ENCODE data around the gene CSPG5. TPM values are rescaled to one million over a fixed set of nuclear protein-coding genes. Genes with fewer than 3 reads are reported as not detected.

The CSPG5 gene
- total and polyA plus RNA-seq, 3 donors from 2014 or later, result 2.4 to 4.9 (median 2.7) TPM

- H3K27ac ChIP-seq, result no peak overlapping the region
- no peaks in the 10 kb centered on the region for H3K9me3 ChIP-seq
- TF ChIP-seq POLR2A (IDR thresholded peaks at IDR 0.05) (no peak), CTCF (IDR thresholded peaks at IDR 0.05) (no peak)
- no peaks in the 10 kb centered on the region for H3K4me1 ChIP-seq
- H3K27me3 ChIP-seq, result no peaks in the 10 kb centered on the region
- DNase-seq, result no peak
- WGBS, 2 donors, result 81 to 89% methylated on average over 5 to 6 of the region's 6 CpGs
- no peaks in the 10 kb centered on the region for H3K36me3 ChIP-seq (ENCODE audit: low read depth, missing control alignments)
- intact Hi-C loops (cut with DNase I; ENCODE audit: low total_unique reads), result no loop called here
- no peak overlapping the region for H3K4me3 ChIP-seq
Measured at GRCh38 chr3:47554335-47554734, 24.3 kb downstream of the CSPG5 start.

- DNase-seq, result no peak
- WGBS, 2 donors, result 70 to 86% methylated on average over 7 of the region's 7 CpGs
- Histone ChIP-seq H3K4me1 (no peaks in the 10 kb centered on the region), H3K4me3 (no peak overlapping the region), H3K27ac (no peak overlapping the region), H3K27me3 (no peaks in the 10 kb centered on the region), H3K36me3 (ENCODE audit: low read depth, missing control alignments) (no peaks in the 10 kb centered on the region), H3K9me3 (no peaks in the 10 kb centered on the region)
- TF ChIP-seq POLR2A (IDR thresholded peaks at IDR 0.05) (no peak), CTCF (IDR thresholded peaks at IDR 0.05) (no peak)
- intact Hi-C loops (cut with DNase I; ENCODE audit: low total_unique reads), result no loop called here
Measured at GRCh38 chr3:47553407-47553806, 25.3 kb downstream of the CSPG5 start.

GRCh38 chr3:47542471-47543173 is 36.0 kb downstream of the CSPG5 start:
- Histone ChIP-seq H3K4me3 (no peak overlapping the region), H3K27ac (no peak overlapping the region), H3K36me3 (ENCODE audit: low read depth, missing control alignments) (no peaks in the 10 kb centered on the region), H3K9me3 (no peaks in the 10 kb centered on the region), H3K4me1 (no peaks in the 10 kb centered on the region), H3K27me3 (no peaks in the 10 kb centered on the region)
- intact Hi-C loops (cut with DNase I; ENCODE audit: low total_unique reads), result no loop called here
- WGBS, 2 donors, result 38 to 57% methylated on average over 6 to 21 of the region's 21 CpGs
- DNase-seq, result peak; percentile 36
- TF ChIP-seq CTCF (IDR thresholded peaks at IDR 0.05) (no peak), POLR2A (IDR thresholded peaks at IDR 0.05) (no peak)

- no peak for TF ChIP-seq CTCF (IDR thresholded peaks at IDR 0.05)
- no peak for TF ChIP-seq POLR2A (IDR thresholded peaks at IDR 0.05)
- Histone ChIP-seq H3K9me3 (no peaks in the 10 kb centered on the region), H3K36me3 (ENCODE audit: low read depth, missing control alignments) (no peaks in the 10 kb centered on the region), H3K27ac (no peak overlapping the region), H3K4me1 (no peaks in the 10 kb centered on the region), H3K27me3 (no peaks in the 10 kb centered on the region), H3K4me3 (no peak overlapping the region)
- intact Hi-C loops (cut with DNase I; ENCODE audit: low total_unique reads), result no loop called here
- no peak for DNase-seq
- 68 to 76% methylated on average over 6 of the region's 6 CpGs for WGBS, 2 donors
Measured at GRCh38 chr3:47541583-47542108, 37.0 kb downstream of the CSPG5 start.

GRCh38 chr3:47540281-47540680 is 38.4 kb downstream of the CSPG5 start:
- H3K27me3 ChIP-seq, result no peaks in the 10 kb centered on the region
- 98% methylated on average over 4 of the region's 4 CpGs for WGBS, 2 donors
- intact Hi-C loops (cut with DNase I; ENCODE audit: low total_unique reads), result no loop called here
- no peak for TF ChIP-seq POLR2A (IDR thresholded peaks at IDR 0.05)
- no peak for TF ChIP-seq CTCF (IDR thresholded peaks at IDR 0.05)
- no peak for DNase-seq
- no peak overlapping the region for H3K4me3 ChIP-seq
- H3K36me3 ChIP-seq (ENCODE audit: low read depth, missing control alignments), result no peaks in the 10 kb centered on the region
- H3K9me3 ChIP-seq, result no peaks in the 10 kb centered on the region
- H3K27ac ChIP-seq, result no peak overlapping the region
- H3K4me1 ChIP-seq, result no peaks in the 10 kb centered on the region

All from testis (tissue), 3 donors.